Stromal cell of bone marrow (primary cell): Measurements from ENCODE around the gene LGALS7B.
"Not testable (repeated sequence)": the region's sequence is repeated elsewhere in the genome, so short reads cannot be mapped to it uniquely, and the experiment has no call there.

ENCODE experiments used
- DNase-seq: peaks from one replicate; pipeline ENCODE4 v3.0.0-alpha.2; 2012; ENCODE audit warnings: low read depth

Gene LGALS7B

GRCh38 chr19:38788478-38789243 lies at the start of gene LGALS7B:
Gene LGALS7B (plus strand): TSS chr19:38789200. CDS start chr19:38789227, 27 bp downstream.
- no peak for DNase-seq

GRCh38 chr19:38739440-38740256 lies 49.4 kb upstream of the LGALS7B start:
- DNase-seq, result no peak

- DNase-seq, result no peak
Measured at GRCh38 chr19:38740257-38740592, 48.8 kb upstream of the LGALS7B start.

GRCh38 chr19:38740932-38741331 lies 48.1 kb upstream of the LGALS7B start:
- no peak for DNase-seq

GRCh38 chr19:38741670-38742069 lies 47.3 kb upstream of the LGALS7B start:
- DNase-seq, result no peak

GRCh38 chr19:38742296-38742695 lies 46.7 kb upstream of the LGALS7B start:
- no peak for DNase-seq

- no peak for DNase-seq
Measured at GRCh38 chr19:38742906-38743305, 46.1 kb upstream of the LGALS7B start.

- no peak for DNase-seq
Measured at GRCh38 chr19:38743394-38744297, 45.4 kb upstream of the LGALS7B start.

- DNase-seq, result no peak
Measured at GRCh38 chr19:38744298-38744681, 44.7 kb upstream of the LGALS7B start, which contains the start of gene CAPN12. Gene CAPN12 (minus strand): TSS chr19:38744474. CDS start chr19:38744165, 309 bp downstream.

GRCh38 chr19:38744874-38745273 lies 44.1 kb upstream of the LGALS7B start:
- DNase-seq, result no peak

GRCh38 chr19:38745316-38745715 lies 43.7 kb upstream of the LGALS7B start:
- DNase-seq, result no peak

- DNase-seq, result not testable (repeated sequence)
Measured at GRCh38 chr19:38753783-38754182, 35.2 kb upstream of the LGALS7B start.

GRCh38 chr19:38754196-38754595 lies 34.8 kb upstream of the LGALS7B start:
- not testable (repeated sequence) for DNase-seq

GRCh38 chr19:38759590-38760003 lies 29.4 kb upstream of the LGALS7B start:
- no peak for DNase-seq

GRCh38 chr19:38760805-38761517 lies 28.0 kb upstream of the LGALS7B start:
- not testable (repeated sequence) for DNase-seq

- not testable (repeated sequence) for DNase-seq
Measured at GRCh38 chr19:38761884-38762389, 27.1 kb upstream of the LGALS7B start.

- no peak for DNase-seq
Measured at GRCh38 chr19:38763795-38764220, 25.2 kb upstream of the LGALS7B start.

GRCh38 chr19:38765214-38765613 lies 23.8 kb upstream of the LGALS7B start:
- no peak for DNase-seq

GRCh38 chr19:38766276-38767047 lies 22.5 kb upstream of the LGALS7B start:
- no peak for DNase-seq

- DNase-seq, result peak; percentile 33
Measured at GRCh38 chr19:38769635-38770211, 19.3 kb upstream of the LGALS7B start.
